Muscle of leg (tissue), 11 donors: Measurements from ENCODE around the gene BCL2. TPM values are rescaled to one million over a fixed set of nuclear protein-coding genes. Genes with fewer than 3 reads are reported as not detected.
A peak's percentile ranks its signal among the peaks of the same experiment; 100 is the strongest.

Experiments
- DNase-seq: peaks from one replicate; pipeline ENCODE4 v3.0.0; 2013
- H3K27ac ChIP-seq: one replicate; pipeline ENCODE4 v1.5.1; 2013; ENCODE audit warnings: mild to moderate bottlenecking, low read length, control low read depth
- H3K27me3 ChIP-seq: one replicate; pipeline ENCODE4 v1.6.1; 2013; ENCODE audit warnings: low read length; ENCODE audit not compliant: control insufficient read depth, insufficient read depth
- H3K36me3 ChIP-seq: one replicate; pipeline ENCODE4 v1.6.1; 2013; ENCODE audit warnings: low read length; ENCODE audit not compliant: control insufficient read depth, insufficient read depth
- H3K4me1 ChIP-seq: one replicate; pipeline ENCODE4 v1.6.1; 2013; ENCODE audit warnings: low read length; ENCODE audit not compliant: control insufficient read depth, insufficient read depth
- H3K4me3 ChIP-seq: one replicate; pipeline ENCODE4 v1.5.1; 2013; ENCODE audit warnings: low read length, control low read depth
- H3K9me3 ChIP-seq: replicated peaks from 2 replicates; pipeline ENCODE4 v1.6.1; 2013; ENCODE audit warnings: low read depth, low read length; ENCODE audit not compliant: control insufficient read depth
- WGBS: methylation state at CpG from one replicate; pipeline ENCODE4 v1.1.5; 2013; ENCODE audit warnings: missing lambda C conversion rate; ENCODE audit not compliant: insufficient coverage; 5-methylcytosine and 5-hydroxymethylcytosine counted together
- polyA plus RNA-seq, 8 donors: library from polyadenylated mRNA; unstranded; fragments of 120-200 nt; gene quantifications; one replicate each; pipeline versions ENCODE4 v1.2.1 to v1.2.3, GENCODE V29; 2013; ENCODE audit warnings: inconsistent platforms in 1 of 8, low replicate concordance in 1 of 8; ENCODE audit not compliant: insufficient read length in 8 of 8, insufficient read depth in 1 of 8
- total RNA-seq: library from RNA; stranded (reverse); fragments of 120-200 nt; gene quantifications from one replicate; pipeline ENCODE4 v1.2.4, GENCODE V29; 2013

The BCL2 gene
- total and polyA plus RNA-seq, 9 donors: 13.0 to 22.3 (median 16.5) TPM

- Histone ChIP-seq H3K27ac (no peak overlapping the region), H3K4me3 (no peak overlapping the region), H3K27me3 (no peaks in the 10 kb centered on the region), H3K4me1 (peaks cover 6% of the 10 kb centered on the region), H3K9me3 (no peaks in the 10 kb centered on the region), H3K36me3 (peaks cover 3% of the 10 kb centered on the region)
- no peak for DNase-seq
- no CpG with 5 or more reads among the region's 5 CpGs for WGBS
Measured at GRCh38 chr18:63312737-63313395, 6.7 kb downstream of the BCL2 start.

- no peak overlapping the region for H3K27ac ChIP-seq
- no peaks in the 10 kb centered on the region for H3K27me3 ChIP-seq
- H3K4me1 ChIP-seq: peaks cover 5% of the 10 kb centered on the region
- no peaks in the 10 kb centered on the region for H3K9me3 ChIP-seq
- no peak for DNase-seq
- no CpG with 5 or more reads among the region's 3 CpGs for WGBS
- no peak overlapping the region for H3K4me3 ChIP-seq
- peaks cover 3% of the 10 kb centered on the region for H3K36me3 ChIP-seq
Measured at GRCh38 chr18:63312019-63312409, 7.6 kb downstream of the BCL2 start.

GRCh38 chr18:63311118-63312018 is 8.2 kb downstream of the BCL2 start:
- Histone ChIP-seq H3K4me3 (no peak overlapping the region), H3K27me3 (no peaks in the 10 kb centered on the region), H3K4me1 (peaks cover 7% of the 10 kb centered on the region), H3K9me3 (no peaks in the 10 kb centered on the region), H3K27ac (no peak overlapping the region), H3K36me3 (peaks cover 3% of the 10 kb centered on the region)
- 96% methylated on average over 4 of the region's 8 CpGs for WGBS
- DNase-seq: peak; percentile 49

GRCh38 chr18:63309422-63309821 is 10.1 kb downstream of the BCL2 start:
- H3K9me3 ChIP-seq: no peaks in the 10 kb centered on the region
- peaks cover 7% of the 10 kb centered on the region for H3K4me1 ChIP-seq
- no peaks in the 10 kb centered on the region for H3K27me3 ChIP-seq
- H3K27ac ChIP-seq: no peak overlapping the region
- H3K36me3 ChIP-seq: peaks cover 6% of the 10 kb centered on the region
- H3K4me3 ChIP-seq: no peak overlapping the region
- no peak for DNase-seq
- WGBS: 93% methylated on average over 5 of the region's 5 CpGs

GRCh38 chr18:63307551-63308200 is 11.9 kb downstream of the BCL2 start:
- Histone ChIP-seq H3K27me3 (no peaks in the 10 kb centered on the region), H3K4me3 (no peak overlapping the region), H3K27ac (no peak overlapping the region), H3K4me1 (peaks cover 7% of the 10 kb centered on the region), H3K36me3 (peaks cover 6% of the 10 kb centered on the region), H3K9me3 (no peaks in the 10 kb centered on the region)
- peak; percentile 29 for DNase-seq
- 40% methylated on average over 1 of the region's 2 CpGs for WGBS

GRCh38 chr18:63306819-63307550 is 12.6 kb downstream of the BCL2 start:
- H3K36me3 ChIP-seq: peaks cover 6% of the 10 kb centered on the region
- no CpG with 5 or more reads among the region's 7 CpGs for WGBS
- H3K4me3 ChIP-seq: no peak overlapping the region
- no peak for DNase-seq
- H3K27me3 ChIP-seq: no peaks in the 10 kb centered on the region
- H3K9me3 ChIP-seq: no peaks in the 10 kb centered on the region
- peaks cover 7% of the 10 kb centered on the region for H3K4me1 ChIP-seq
- no peak overlapping the region for H3K27ac ChIP-seq

- DNase-seq: peak; percentile 24
- 76% methylated on average over 6 of the region's 6 CpGs for WGBS
Measured at GRCh38 chr18:63306249-63306648, 13.3 kb downstream of the BCL2 start.

GRCh38 chr18:63303547-63303946 is 16.0 kb downstream of the BCL2 start:
- WGBS: no CpG with 5 or more reads among the region's 3 CpGs
- DNase-seq: no peak
- H3K4me3 ChIP-seq: no peak overlapping the region
- H3K27ac ChIP-seq: no peak overlapping the region
- H3K9me3 ChIP-seq: no peaks in the 10 kb centered on the region
- H3K4me1 ChIP-seq: peaks cover 9% of the 10 kb centered on the region
- H3K27me3 ChIP-seq: no peaks in the 10 kb centered on the region
- peaks cover 6% of the 10 kb centered on the region for H3K36me3 ChIP-seq

More at GRCh38 chr18:63306249-63306648, 13.3 kb downstream of the BCL2 start:
- no peak overlapping the region for H3K4me3 ChIP-seq
- H3K4me1 ChIP-seq: peaks cover 7% of the 10 kb centered on the region
- H3K27me3 ChIP-seq: no peaks in the 10 kb centered on the region
- no peak overlapping the region for H3K27ac ChIP-seq
- H3K9me3 ChIP-seq: no peaks in the 10 kb centered on the region
- H3K36me3 ChIP-seq: peaks cover 3% of the 10 kb centered on the region

GRCh38 chr18:63302636-63303405 is 16.7 kb downstream of the BCL2 start:
- H3K4me1 ChIP-seq: peaks cover 11% of the 10 kb centered on the region
- H3K9me3 ChIP-seq: no peaks in the 10 kb centered on the region
- no CpG with 5 or more reads among the region's 5 CpGs for WGBS
- no peaks in the 10 kb centered on the region for H3K27me3 ChIP-seq
- H3K4me3 ChIP-seq: no peak overlapping the region
- peaks cover 6% of the 10 kb centered on the region for H3K36me3 ChIP-seq
- no peak overlapping the region for H3K27ac ChIP-seq
- peak; percentile 54 for DNase-seq
